GM18507 (cell line): ENCODE measurements around the gene SNAPC1.
"Not testable (repeated sequence)": the region's sequence is repeated elsewhere in the genome, so short reads cannot be mapped to it uniquely, and the experiment has no call there.

Source experiments
- DNase-seq: peaks from one replicate; pipeline ENCODE4 v3.0.0; 2011; ENCODE audit warnings: low read depth; ENCODE audit not compliant: insufficient read length; ENCODE audit errors: extremely low spot score
- FAIRE-seq: peaks from 2 replicates; lab custom pipeline; 2011; peaks lifted over from hg19 to GRCh38; lab: Jason Lieb, UNC

SNAPC1 gene

DNA sequence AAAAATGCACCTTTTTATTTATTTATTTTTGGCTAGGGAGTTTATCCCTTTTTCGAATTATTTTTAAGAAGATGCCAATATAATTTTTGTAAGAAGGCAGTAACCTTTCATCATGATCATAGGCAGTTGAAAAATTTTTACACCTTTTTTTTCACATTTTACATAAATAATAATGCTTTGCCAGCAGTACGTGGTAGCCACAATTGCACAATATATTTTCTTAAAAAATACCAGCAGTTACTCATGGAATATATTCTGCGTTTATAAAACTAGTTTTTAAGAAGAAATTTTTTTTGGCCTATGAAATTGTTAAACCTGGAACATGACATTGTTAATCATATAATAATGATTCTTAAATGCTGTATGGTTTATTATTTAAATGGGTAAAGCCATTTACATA lies 14.9 kb upstream of the SNAPC1 start:
- FAIRE-seq: no peak
- DNase-seq: no peak

- FAIRE-seq: peak; percentile 49
- no peak for DNase-seq
These were observed 13.0 kb upstream of the SNAPC1 start for GRCh38 chr14:61749264-61749663.

DNA sequence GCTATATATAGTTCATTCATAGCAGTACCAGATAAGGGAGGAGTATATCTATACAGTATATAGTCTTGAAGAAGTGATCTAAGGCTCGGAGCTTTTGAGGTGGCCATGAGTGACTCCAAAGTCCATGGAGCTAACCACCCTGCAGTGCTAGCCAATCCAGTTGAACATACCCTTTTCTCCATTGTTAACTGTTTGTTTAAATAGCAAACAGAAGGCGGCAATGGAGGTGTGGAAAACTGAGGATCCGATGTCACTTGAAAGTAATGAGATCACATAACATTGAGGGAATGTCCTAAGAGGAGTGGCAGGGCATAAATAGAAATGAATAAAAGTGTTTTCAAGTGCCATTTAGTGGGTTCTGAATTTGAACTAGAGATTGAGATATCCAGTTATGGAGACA lies 12.4 kb upstream of the SNAPC1 start:
- FAIRE-seq (peak; percentile 73), DNase-seq (no peak)

DNA sequence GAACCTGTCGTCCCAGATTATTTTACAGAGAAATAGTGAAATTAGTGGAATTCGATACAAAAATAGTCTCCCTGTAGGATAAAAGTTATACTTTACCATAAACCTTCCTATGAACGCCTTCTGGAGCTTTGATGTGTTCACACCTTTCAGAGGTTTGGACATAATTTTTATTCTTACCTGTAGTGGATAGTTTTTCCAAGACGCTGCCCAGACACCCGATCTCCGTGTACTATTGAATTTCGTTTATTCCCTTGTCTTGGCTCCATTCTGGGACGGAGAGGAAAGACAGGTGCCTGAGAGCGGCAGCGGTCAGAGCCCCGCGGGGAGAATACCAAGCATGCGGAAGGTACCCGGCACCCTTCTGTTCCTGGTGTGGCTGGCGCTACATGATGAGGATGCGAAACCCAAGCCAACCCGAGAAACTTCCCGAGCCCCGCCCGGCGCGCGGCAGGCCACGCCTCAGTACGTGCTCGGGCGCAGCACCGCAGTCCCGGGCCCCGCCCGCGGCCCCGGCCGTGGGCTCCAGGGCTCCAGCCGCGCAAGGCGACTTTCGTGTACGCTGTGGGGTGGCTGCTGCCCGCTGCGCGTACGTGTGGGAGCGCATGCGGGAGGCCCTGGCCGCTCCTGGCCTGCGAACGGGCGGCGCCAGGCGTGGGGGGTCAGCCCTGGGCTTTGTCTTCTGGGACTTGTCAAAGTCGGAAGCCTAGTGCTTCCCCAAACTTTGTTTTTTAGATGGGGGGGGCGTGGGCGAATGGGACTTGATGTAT lies 11.3 kb upstream of the SNAPC1 start:
- FAIRE-seq (peak; percentile 98), DNase-seq (peak; percentile 77)

GRCh38 chr14:61751475-61751989 lies 10.7 kb upstream of the SNAPC1 start:
- FAIRE-seq (peak; percentile 26), DNase-seq (no peak)

- DNase-seq (no peak), FAIRE-seq (peak; percentile 75)
These were observed 9.6 kb upstream of the SNAPC1 start for GRCh38 chr14:61752626-61753025.

- no peak for DNase-seq
- peak; percentile 9 for FAIRE-seq
These were observed 8.6 kb upstream of the SNAPC1 start for GRCh38 chr14:61753631-61754030.

DNA sequence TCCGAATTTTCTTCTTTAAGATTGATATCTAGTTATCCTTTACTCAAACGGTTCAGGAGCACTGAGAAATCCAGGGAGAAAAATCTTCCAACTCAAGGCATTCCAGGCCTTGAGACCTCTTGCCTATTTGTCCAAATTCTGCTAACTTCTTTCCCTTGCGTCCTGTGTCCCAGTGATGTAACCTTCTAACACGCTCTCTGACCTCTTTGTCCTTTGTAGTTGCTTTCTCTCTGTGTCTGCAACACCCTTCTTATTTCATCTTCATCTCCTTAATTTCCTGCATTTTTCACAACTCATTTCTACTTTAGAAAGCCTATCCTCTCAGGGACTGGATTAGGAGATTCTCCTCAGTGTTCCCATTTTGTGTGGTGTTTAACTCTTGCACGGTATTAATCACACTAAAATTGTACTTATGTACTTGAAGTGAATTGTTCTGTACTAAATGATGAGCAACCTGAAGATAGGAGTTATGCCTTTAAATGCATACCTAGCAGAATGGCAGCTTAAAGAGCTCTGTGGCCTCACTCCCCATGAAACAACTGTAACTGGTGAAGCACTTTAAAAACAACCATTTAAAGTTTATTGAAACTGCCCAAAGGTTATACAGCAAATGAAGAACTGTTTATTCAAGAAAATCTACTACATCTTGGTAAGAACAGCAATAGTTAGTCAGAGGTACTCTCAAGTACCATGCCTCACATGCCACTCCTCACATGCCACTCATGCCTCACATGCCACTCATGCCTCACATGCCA lies 7.4 kb upstream of the SNAPC1 start:
- FAIRE-seq (no peak), DNase-seq (no peak)

- FAIRE-seq, DNase-seq: not testable (repeated sequence)
These were observed 6.9 kb upstream of the SNAPC1 start for GRCh38 chr14:61755382-61755742.

- no peak for FAIRE-seq
- DNase-seq: no peak
These were observed 6.1 kb upstream of the SNAPC1 start for GRCh38 chr14:61756135-61756534.

GRCh38 chr14:61759878-61760277 lies 2.3 kb upstream of the SNAPC1 start:
- DNase-seq (no peak), FAIRE-seq (no peak)

GRCh38 chr14:61761557-61761956 lies 663 bp upstream of the SNAPC1 start:
- DNase-seq (no peak), FAIRE-seq (no peak)

GRCh38 chr14:61764342-61765122 lies 2.3 kb downstream of the SNAPC1 start:
- no peak for DNase-seq

DNA sequence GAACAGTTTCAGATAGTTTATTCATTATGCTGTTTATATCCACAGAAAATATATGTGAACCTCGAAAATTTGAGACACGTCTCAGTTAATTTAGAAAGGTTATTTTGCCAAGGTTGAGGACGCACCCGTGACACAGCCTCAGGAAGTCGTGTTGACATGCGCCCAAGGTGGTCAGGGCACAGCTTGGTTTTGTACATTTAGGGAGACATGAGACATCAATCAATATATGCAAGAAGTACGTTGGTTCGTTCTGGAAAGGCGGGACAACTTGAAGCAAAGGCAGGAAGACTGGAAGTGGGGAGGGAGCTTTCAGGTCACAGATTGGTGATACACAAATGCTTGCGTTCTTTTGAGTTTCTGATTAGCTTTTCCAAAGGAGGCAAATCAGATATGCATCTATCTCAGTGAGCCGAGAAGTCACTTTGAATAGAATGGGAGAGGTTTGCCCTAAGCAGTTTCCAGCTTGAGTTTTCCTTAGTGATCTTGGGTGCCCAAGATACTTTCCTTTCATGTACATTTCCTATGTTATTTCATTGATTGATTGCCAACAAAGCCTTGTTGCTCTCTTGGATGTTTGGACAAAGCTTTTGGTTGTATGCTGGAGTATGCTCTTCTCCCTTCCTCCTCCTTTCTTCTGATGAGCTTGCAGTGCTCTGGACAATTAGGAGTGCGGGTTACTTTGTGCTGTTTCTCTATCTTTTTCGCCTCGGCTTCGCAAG lies 3.2 kb downstream of the SNAPC1 start:
- DNase-seq: no peak
- FAIRE-seq: no peak

More at GRCh38 chr14:61764342-61765122, 2.3 kb downstream of the SNAPC1 start:
- FAIRE-seq: no peak

DNA sequence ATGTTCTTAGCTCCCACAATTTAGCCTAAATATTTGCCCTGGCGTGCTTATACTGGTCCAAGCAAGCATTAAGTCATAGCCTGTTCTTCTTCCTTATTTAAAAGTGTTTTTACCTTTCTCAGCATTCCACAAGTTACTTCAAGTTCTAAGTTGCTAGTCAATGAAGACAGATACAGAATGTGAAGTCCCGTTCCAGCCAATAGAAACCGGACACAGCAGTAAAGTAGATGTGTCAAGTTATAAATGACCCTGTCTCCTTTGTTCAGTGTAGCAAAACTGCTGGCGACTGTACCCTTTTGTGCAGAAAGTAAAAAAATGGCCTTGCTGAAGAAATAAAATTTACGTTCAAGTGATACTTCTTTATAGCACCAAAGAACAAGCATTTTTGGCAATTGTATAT lies 3.9 kb downstream of the SNAPC1 start:
- DNase-seq (no peak), FAIRE-seq (no peak)

DNA sequence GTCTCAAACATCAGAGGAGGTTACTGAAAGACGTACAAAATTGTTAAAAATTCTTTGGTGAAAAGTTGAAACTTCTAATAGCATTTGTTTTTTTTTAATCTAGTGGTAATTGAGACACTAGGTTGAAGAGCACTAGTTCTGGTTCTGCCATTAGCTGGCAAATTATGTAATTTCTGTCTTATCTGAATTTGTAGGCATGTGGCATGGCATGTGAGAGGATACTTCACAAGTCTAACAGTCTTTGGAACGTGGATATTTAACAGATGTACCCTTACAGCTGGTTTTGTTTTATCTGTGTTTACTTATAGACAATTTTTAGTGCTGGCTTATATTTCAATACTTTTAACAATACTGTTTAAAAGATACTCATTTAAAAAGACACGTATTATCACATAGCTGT lies 6.0 kb downstream of the SNAPC1 start:
- DNase-seq (no peak), FAIRE-seq (no peak)

DNA sequence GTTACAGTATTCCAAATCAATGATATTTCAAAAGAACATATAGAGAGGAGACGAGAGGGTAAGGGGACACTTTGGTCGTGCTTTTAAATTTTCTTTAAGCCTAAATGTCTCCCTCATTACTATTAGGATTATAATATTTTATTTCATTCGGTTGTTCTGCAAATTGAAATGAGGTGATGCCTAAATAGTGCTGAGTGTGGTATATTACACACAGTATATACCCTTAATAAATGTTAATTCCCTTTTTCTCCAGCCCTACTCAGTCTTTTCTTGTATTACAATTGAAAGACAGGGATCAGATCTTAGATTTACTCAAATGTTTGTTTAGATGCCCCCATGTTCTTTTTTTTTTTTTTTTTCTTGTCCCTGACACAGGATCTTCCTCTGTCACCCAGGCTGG lies 7.7 kb downstream of the SNAPC1 start:
- DNase-seq (no peak), FAIRE-seq (no peak)

- no peak for DNase-seq
- FAIRE-seq: no peak
These were observed 12.6 kb downstream of the SNAPC1 start for GRCh38 chr14:61774861-61775260.

GRCh38 chr14:61780125-61780524 lies 17.9 kb downstream of the SNAPC1 start:
- FAIRE-seq: peak; percentile 21

More at GRCh38 chr14:61780125-61780524, 17.9 kb downstream of the SNAPC1 start:
- no peak for DNase-seq
